HG03045 (cell line): ENCODE data around the gene SCAND1.
"Not testable (repeated sequence)": the region's sequence is repeated elsewhere in the genome, so short reads cannot be mapped to it uniquely, and the experiment has no call there.

ENCODE experiments used
- ATAC-seq: cut with Tn5 transposase; IDR thresholded peaks from one replicate; pipeline ENCODE4 v1.9.1; 2021; ENCODE audit warnings: mild to moderate bottlenecking, moderate library complexity; ENCODE audit not compliant: unreplicated experiment

The SCAND1 gene

DNA sequence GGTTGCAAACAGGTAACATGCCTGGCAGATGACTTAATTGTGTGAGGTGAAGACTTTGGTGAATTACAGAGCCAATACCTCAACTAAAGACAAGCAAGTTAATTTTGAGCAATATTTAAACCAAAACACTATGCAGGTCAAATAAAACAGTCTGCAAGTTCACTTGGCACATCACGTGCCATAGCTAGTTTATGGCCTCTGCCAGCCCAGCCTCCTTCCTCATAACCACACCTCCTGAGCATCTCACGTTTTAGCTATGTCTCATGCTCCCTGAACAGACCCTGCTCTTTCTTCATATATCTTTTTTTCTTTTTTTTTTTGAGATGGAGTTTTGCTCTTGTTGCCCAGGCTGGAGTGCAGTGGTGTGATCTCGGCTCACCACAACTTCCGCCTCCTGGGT lies 9.6 kb upstream of the SCAND1 start:
- ATAC-seq = no peak

DNA sequence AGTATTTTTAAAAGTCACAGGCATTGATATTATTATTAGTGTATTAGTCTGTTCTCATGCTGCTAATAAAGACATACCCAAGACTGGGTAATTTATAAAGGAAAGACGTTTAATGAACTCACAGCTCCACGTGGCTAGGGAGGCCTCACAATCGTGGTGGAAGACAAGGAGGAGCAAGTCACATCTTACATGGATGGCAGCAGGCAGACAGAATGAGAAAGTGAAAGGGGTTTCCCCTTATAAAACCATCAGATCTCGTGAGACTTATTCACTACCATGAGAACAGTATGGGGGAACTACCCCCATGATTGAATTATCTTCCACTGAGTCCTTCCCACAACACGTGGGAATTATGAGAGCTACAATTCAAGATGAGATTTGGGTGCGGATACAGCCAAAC lies 5.0 kb upstream of the SCAND1 start:
- ATAC-seq = not testable (repeated sequence)

DNA sequence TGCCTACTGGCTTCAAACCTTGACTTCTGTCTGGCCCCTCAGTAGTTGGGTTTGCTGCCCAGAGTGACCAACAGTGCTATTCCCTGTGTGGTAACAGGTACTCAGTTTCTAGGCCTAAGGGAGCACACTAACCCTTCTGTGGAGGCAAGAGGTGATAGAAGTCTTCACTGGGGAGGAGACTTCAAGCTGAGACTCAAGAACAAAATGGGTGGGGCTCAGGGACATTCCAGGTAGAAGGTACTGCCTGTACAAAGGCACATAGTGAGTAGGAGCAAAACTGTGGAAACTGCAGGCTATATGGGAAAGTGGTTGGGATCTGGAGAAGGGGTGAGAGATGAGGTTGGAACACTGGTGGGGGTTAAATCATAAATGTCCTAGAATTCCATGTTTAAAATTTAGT lies 2.3 kb upstream of the SCAND1 start:
- no peak for ATAC-seq

DNA sequence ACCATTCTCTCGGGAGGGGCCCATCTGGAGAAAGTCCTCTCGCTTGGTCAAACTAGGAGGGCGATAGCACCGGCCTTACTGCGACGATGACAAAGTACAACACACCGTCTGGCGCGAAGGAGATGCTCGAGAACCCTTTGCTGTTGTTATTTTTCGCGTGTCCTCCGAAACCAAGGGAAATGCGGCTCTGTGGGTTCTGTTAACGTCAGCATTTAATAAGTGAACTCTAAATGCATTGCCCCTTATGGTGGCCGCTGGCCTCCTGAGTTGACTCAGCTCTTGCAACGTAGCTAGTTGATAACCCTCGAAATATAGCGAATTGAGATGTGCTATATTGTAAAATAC lies 577 bp upstream of the SCAND1 start:
- no peak for ATAC-seq

DNA sequence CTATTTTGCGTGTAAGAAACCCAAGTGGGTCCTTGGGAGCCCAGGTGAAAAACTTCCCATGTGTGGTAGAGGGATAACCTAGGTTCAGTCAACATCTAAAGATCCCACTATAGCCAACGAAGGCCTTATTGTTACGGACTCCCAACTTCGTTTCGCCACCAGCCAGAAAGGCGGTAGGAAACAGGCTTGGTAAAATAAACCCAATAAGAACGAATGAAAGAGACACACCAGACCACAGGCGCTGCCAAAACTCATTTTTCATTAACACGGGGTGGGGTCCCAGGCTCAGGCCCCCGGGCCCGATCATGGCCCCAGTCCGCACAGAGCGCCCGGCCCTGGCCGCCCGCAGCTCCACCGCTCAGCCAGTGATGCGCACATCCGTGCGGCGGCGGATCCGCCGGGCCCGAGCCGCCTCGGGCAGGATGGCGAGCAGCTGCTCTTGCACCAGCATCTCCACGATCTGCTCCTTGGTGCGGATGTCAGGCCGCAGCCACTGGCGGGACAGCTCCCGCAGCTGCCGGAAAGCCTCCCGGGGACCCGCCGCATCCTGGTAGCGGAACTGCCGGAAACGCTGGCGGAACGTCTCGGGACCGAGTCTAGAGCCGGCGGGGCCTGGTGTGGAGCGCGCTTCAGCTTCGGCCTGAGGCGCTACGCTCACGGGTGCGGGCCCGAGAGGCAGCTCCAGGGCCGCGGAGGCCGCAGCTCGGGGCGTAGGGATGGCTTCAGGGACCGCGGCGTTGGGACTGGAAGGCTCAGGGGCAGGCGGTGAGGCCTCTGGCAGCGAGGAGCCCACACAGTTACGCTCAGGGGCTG lies 709 bp downstream of the SCAND1 start:
- peak; percentile 30 for ATAC-seq

- ATAC-seq = no peak
Observed at GRCh38 chr20:35952480-35953386, 1.6 kb downstream of the SCAND1 start.

DNA sequence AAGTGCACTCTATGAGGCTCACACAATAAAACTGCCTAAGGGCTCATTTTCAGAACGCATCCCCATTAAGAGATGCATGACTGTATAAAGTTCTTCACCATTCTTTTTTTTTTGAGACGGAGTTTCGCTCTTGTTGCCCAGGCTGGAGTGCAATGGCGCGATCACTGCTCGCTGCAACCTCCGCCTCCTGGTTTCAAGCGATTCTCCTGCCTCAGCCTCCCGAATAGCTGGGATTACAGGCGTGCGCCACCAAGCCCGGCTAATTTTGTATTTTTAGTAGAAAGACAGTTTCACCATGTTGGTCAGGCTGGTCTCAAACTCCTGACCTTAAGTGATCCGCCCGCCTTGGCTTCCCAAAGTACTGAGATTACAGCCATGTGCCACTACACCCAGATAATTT lies 2.2 kb downstream of the SCAND1 start:
- not testable (repeated sequence) for ATAC-seq

DNA sequence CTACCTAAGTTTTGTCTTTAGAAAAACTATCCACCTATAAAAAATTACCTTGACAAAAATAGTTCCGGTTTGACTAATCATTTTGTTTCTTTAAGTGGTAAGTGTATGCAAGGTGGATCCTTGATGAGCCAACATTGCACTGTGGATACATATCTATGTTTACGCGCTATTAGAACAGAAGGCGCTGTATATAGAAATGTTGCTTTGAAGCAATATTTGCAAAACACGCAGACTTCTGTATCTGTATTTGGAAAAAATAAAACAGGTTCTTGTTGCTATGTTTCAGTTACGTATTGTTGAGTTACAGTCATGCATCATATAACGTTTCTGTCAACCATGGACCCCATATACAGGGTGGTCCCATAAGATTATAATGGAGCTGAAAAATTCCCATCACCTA lies 4.2 kb downstream of the SCAND1 start:
- ATAC-seq = no peak

GRCh38 chr20:35947907-35948306 lies 6.4 kb downstream of the SCAND1 start:
- no peak for ATAC-seq

GRCh38 chr20:35947489-35947888 lies 6.8 kb downstream of the SCAND1 start:
- no peak for ATAC-seq

DNA sequence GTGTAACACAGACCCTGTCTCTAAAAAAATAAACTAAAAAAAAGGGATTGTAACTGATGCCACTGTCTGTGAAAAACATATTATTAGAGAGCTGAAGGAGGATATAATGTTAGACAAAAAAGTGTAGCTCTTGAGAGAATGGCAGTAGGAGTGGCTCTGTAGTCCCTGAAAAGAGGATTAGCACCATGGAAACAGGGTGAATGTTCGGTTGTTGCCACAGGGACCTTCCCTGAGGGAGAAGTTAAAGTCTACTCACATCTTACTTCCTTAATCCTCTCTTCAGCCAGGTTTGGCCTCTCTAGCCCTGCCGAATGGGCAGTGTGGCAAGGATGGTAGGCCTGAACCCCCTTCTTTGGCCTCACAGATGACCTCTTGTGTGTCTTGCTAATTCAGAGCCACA lies 12.1 kb downstream of the SCAND1 start:
- no peak for ATAC-seq

GRCh38 chr20:35941620-35942019 lies 12.7 kb downstream of the SCAND1 start:
- no peak for ATAC-seq

- ATAC-seq = no peak
Observed at GRCh38 chr20:35939264-35939663, 15.0 kb downstream of the SCAND1 start.

GRCh38 chr20:35934050-35934449 lies 20.3 kb downstream of the SCAND1 start:
- no peak for ATAC-seq

GRCh38 chr20:35929301-35929700 lies 25.0 kb downstream of the SCAND1 start:
- ATAC-seq = no peak

DNA sequence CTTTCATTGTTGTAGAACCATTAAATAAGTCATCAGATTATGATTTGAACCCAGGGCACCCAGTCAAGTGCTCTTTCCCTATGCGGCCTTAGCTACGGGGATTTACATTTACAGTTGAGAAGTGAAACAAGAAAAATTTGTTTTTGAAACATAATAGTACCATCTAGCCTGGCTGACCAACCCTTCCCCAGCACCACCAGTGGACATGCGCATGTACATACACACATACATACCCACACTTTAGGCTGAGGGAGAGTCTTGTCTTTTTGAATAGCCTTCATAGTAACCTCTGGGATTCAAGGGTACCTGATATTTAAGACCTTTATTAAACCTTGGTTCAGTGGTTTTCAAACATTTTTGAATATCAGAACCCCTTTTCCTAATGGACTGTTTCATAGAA lies 33.8 kb downstream of the SCAND1 start:
- ATAC-seq = no peak

DNA sequence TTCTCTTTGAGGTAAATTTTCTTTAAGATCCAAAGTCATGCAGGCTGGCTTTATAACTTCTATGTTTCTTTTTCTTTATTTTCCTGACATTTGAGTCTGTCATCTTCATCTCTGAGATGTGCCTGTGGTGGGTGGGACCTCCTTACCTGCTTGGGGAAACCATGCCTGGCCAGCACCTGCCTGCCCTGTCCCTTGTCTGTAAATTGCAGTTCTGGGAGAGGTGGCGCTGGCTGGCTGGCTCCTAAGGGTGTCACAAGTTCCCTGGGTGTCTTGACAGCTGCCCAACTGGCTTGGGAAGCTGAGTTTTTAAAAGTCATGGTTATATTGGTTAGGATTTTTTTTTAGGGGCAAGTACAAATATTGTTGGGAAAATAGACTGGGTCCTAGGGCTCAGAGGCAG lies 36.3 kb downstream of the SCAND1 start:
- ATAC-seq = no peak

GRCh38 chr20:35917077-35917476 lies 37.2 kb downstream of the SCAND1 start:
- no peak for ATAC-seq

- ATAC-seq = no peak
Observed at GRCh38 chr20:35912881-35913280, 41.4 kb downstream of the SCAND1 start.

GRCh38 chr20:35910254-35910653 lies 44.0 kb downstream of the SCAND1 start:
- no peak for ATAC-seq

- ATAC-seq = no peak
Observed at GRCh38 chr20:35909796-35910195, 44.5 kb downstream of the SCAND1 start.

GRCh38 chr20:35909176-35909575 lies 45.1 kb downstream of the SCAND1 start:
- no peak for ATAC-seq
